Measurements from ENCODE around the gene UNC93A.
A peak's percentile ranks its signal among the peaks of the same experiment; 100 is the strongest.
"Not testable (repeated sequence)": the region's sequence is repeated elsewhere in the genome, so short reads cannot be mapped to it uniquely, and the experiment has no call there.

UNC93A gene

DNA sequence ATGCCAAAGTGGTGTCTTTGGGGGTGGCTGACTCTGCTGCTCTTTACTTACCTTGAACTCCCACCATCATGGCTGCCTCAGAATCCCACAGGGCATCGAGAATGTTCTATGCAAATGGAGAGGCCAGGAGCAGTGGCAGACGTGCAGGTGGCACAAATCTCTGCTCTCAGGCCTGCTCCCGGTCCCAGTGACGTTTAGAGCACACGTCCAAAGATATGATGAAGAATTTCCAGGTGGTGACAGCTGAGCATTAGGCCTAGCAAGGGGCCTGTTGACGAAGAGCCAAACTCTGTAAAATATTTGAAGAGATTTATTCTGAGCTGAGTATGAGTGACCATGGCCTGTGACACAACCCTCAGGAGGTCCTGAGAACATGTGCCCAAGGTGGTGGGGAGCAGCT is 19.0 kb upstream of the UNC93A start:
- no peak for DNase-seq

DNA sequence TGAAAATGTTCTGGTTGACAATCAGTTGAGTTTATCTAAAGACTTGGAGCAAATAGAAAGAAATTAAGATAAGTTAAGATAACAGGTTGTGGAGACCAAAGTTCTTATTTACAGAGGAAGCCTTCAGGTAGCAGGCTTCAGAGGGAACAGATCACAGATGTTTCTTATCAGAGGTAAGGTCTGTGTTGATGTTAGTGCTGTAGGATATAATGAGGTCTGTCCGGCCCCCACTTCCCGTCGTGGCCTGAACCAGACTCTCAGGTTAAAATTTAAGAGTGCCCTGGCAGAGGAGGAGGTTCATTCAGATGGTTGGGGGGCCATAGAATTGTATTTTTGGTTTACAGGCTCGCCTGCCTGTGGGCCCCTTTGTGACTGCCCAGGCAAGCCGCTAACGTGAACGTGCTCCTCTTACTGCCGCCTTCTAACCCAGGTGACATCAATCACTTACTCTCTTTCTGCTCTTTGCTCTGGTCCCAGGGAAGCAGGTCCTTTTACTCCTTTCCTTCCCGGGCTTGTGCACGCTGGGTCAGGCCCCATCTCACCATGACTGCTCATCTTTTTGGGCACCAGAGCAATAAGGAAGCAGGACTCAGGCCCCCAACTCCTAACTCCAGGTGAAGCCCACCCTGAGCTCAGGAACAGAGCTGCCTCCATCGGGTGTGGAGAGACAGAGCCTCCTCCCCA is 18.3 kb upstream of the UNC93A start:
- DNase-seq = no peak

DNA sequence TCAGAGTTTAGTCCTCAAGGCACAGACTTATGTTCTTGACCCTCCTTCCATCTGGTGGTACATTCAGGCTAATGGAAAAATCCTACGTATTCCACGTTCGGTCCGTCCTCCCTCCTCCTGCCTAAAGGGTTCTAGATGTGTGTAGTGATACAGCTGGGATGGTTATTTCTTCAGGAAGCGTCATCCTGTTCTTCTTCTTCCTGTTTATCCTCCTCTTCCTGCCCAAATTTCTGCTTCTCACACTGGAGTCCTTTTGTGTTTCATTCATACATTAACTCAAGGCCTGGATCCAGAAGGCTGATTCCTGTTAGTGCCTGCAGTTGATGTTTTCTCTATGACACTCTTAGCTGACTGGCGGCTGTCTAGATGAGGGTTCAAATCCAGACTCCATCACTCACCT is 16.8 kb upstream of the UNC93A start:
- no peak for DNase-seq

GRCh38 chr6:167275001-167275400 is 16.1 kb upstream of the UNC93A start:
- DNase-seq = no peak

GRCh38 chr6:167275436-167275835 is 15.7 kb upstream of the UNC93A start:
- DNase-seq = no peak

DNA sequence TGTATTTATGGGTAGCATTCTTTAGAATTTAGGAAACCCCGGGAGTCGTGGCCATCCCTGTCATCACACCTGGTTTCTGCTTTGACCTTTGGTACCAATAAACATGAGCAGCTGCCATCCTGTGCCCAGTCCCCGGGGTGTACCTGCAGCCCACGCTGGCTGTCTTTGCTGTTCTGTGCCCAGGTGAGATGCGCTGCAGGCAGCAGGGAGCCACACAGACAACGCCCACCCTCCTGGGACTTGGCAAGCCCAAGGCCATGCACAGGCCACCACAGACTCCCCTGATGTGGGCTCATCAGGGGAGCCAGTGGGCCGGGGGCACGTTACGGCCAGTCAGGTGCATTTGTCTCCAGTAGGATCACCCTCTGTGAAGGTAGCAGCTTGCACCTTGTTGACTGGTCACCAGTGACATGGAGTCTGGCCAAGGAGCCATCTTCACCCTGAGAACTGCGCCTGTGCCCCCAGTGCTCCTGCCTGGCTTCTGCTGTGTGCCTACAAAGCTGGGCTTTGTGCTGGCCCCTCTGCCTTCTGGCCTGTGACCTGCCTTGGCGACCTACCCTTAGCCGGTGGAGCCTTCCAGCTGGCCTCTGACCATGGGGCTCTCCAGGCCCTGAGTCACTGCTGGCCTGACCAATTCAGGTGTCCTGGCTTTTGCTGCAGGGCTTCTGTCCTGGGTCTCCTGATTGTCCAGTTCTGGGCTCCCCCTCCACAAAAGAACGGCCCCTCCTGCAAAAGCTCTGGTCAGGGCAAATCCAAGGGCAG is 14.2 kb upstream of the UNC93A start:
- DNase-seq = no peak

DNA sequence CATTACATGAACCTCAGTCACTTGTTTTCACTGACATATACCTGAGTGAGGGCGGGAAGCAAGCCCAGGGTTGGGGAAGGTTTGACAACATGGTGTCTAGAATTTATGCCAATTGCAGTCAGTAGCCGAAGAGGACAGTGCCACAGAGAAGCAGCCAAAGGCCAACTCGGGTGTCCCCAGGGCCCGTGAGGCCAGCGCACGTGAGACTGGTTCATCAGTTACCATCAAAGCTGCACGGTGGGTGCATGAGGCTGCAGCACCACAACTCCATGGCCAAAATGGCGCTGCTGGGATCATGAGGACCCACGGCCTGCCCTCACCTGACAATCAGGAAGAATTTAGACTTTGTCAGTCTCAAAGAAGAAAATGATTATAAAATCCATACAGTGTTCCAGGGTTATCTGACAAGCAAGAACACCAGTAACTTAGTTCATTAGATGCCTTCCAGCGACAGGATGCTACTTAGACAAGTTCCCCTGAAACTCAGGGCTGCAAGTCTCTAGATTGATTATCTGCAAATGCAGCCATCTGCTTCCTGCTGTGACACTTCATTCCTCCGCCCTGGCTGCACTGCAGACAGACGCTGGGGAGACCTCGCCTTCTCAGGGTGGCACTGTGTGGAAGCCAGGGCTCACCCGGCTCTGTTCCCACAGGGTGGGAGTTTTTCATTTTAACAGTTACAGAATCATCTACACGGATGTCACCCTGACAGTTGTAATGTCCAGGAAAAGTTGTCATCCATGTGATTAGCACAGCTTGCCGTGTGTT is 12.8 kb upstream of the UNC93A start:
- not testable (repeated sequence) for DNase-seq

DNA sequence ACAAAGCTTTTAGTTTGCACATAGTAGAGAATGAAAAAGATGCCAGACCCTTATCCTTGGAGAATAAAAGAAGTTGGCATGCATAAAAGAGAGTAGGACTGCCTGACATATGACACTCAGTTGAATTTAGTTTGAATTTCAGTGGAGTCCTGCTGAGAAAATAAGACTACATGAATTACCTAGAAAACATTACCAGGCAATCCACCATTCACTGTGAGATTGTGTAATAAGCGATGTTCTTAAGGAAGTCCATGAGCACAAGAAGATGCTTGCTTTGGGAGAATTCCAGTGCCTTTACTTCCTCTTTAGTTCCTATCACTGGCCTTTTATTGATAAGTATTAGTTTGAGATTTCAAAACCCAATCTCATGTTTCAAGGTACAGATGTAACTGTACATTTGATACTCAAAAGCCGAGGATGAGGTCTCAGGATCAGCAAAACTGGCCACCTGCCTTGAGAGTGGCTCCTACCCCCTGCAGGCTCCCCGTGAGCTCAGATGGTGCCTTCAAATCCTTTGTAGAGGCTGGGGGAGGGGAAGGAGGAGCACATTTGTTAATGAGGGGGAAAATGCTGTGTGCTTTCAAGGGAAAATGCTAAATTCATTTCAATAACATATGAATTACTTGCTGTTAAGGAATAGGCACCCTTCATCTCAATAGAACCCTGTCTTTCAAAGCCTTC is 11.2 kb upstream of the UNC93A start:
- no peak for DNase-seq

- DNase-seq = not testable (repeated sequence)
These were observed 10.6 kb upstream of the UNC93A start for GRCh38 chr6:167280466-167280865.

DNA sequence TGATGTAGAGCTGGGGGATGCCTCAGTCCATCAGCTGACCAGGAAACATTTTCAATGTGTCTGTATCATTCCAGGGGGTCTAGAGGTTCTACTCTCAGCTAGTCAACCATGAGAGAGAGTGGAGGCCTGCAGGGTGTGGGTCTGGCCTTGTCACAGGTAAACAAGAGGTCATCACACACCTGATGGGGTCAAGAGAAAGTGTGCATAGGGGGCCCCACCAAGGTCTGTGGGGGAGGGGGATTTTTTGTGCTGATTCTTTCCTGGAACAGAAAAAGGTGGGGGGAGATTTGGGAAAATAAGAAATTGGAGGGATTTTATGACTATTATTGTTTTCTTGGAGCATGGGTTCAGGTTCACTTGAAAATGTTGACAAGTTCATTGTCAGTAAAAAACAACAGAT is 8.9 kb upstream of the UNC93A start:
- no peak for DNase-seq

DNA sequence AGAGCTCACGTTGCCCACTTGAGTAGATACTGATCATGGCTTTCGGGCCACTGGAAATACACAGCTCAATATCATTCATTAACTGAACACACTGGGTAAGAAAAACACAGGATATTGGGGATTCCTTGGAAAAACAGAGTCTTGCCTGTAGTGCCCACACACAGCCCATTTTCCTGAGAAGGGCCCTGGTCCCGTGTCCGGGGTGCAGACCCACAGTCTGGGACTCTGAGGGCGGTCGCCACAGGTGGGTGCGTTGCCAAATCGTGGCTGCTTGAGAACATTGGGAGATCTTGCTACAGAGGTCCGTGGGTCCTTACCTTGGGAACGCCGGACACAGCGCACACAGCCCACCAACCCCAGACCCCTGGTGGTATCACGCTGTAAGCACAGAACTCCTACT is 6.5 kb upstream of the UNC93A start:
- DNase-seq = peak; percentile 30

GRCh38 chr6:167285077-167285770 is 5.9 kb upstream of the UNC93A start:
- DNase-seq = peak; percentile 29

DNA sequence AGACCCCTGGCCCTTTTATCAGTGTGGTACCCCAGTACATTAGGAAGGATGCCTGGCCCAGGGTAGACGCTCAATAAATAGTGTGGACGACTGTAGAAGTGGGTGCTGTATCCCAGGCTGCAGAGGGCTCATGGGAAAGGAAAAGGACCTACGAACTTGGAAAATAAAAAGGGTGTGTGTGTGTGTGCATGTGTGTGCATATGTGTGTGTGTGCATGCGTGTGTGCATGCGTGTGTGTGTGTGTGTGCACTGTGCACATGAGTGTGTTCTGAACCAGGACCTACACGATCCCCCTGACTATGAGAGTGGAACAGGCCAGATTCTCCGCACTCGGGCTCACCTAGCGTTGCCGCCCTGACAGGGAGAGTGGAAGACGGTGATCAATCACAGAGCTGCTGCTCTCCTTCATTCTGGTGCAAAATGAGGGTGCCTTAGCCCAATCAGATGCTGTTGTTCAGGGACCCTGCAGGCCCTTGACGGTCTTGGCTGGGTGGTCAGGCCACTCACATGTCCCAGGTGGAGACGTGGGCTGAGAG is 3.5 kb upstream of the UNC93A start:
- DNase-seq = peak; percentile 4

GRCh38 chr6:167288591-167289225 is 2.4 kb upstream of the UNC93A start:
- peak; percentile 61 for DNase-seq

GRCh38 chr6:167289291-167289690 is 1.8 kb upstream of the UNC93A start:
- DNase-seq = not testable (repeated sequence)

DNA sequence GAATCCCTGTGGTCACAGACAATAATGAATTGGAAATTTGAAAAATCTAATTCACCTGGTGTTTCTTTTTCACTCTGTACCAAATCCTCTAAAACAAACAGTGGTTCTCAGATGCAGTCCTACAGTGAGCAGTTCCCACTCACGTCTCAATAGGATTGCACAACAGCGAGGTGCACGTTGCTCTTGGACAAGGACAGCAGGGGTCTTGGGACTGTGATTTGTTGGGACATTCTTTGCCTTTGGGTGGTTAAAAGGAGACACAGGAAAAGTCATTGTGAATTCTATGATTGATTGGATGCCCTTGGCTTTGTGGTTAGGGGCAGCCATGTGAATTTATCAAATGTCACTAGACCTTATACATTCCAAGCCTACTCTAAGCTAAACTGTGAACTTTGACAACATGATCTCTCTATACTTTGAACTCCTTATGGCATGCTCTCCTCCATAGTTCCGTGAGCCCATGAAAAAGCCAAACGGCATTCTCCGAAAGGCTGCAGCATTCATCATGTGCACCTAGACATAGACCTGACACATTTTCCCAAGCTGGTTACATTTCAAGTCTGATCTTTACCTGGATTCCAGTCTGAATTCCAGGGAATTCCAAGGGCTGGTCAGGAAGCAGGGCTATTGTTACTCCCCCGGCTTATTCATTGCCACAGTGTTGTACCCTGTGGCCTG is 647 bp downstream of the UNC93A start:
- DNase-seq = no peak

- DNase-seq = no peak
These were observed 1.4 kb downstream of the UNC93A start for GRCh38 chr6:167292301-167293087.

- DNase-seq = no peak
These were observed 2.0 kb downstream of the UNC93A start for GRCh38 chr6:167293088-167293589.

- DNase-seq = no peak
These were observed 2.5 kb downstream of the UNC93A start for GRCh38 chr6:167293590-167294091.

GRCh38 chr6:167294241-167294640 is 3.1 kb downstream of the UNC93A start:
- DNase-seq = no peak
